SK-N-SH treated with all-trans-retinoic acid at 6 μM for 48 hours (cell line): ENCODE measurements around the gene CFAP157.

Source experiments
- BACH2 ChIP-seq: fragments of 250-450 bp; sonication (Bioruptor Pico); IDR thresholded peaks from 2 replicates; pipeline ENCODE4 v1.9.0; 2021; ENCODE audit warnings: mild to moderate bottlenecking, borderline replicate concordance
- CSDC2 ChIP-seq: fragments of 250-450 bp; sonication (Bioruptor Pico); IDR thresholded peaks from 2 replicates; pipeline ENCODE4 v1.5.0; 2020; ENCODE audit warnings: mild to moderate bottlenecking, moderate library complexity
- CSRNP3 ChIP-seq: fragments of 250-450 bp; sonication (Bioruptor Pico); IDR thresholded peaks from 2 replicates; pipeline ENCODE4 v1.5.1; 2021; ENCODE audit warnings: mild to moderate bottlenecking, moderate library complexity
- ESRRG ChIP-seq: fragments of 250-450 bp; sonication (Bioruptor Pico); IDR thresholded peaks from 2 replicates; pipeline ENCODE4 v1.6.1; 2021; ENCODE audit warnings: mild to moderate bottlenecking
- OSR1 ChIP-seq: fragments of 250-450 bp; sonication (Bioruptor Pico); IDR thresholded peaks from 2 replicates; pipeline ENCODE4 v1.8.0; 2022; ENCODE audit warnings: moderate library complexity, mild to moderate bottlenecking, inconsistent platforms
- PATZ1 ChIP-seq: fragments of 250-450 bp; sonication (Bioruptor Pico); IDR thresholded peaks from 2 replicates; pipeline ENCODE4 v1.8.0; 2020; ENCODE audit warnings: mild to moderate bottlenecking, moderate library complexity, borderline replicate concordance
- ZNF70 ChIP-seq: fragments of 450-650 bp; formaldehyde crosslinking; IDR thresholded peaks from 2 replicates; pipeline ENCODE4 v1.5.0; 2020; ENCODE audit warnings: mild to moderate bottlenecking, moderate library complexity
- TF ChIP-seq, protein P1 (sequence below): fragments of 250-450 bp; sonication (Bioruptor Pico); IDR thresholded peaks from 2 replicates; pipeline ENCODE4 v1.5.1; 2020; ENCODE audit warnings: low read depth, mild to moderate bottlenecking, moderate library complexity
- TF ChIP-seq, protein P2 (sequence below): fragments of 250-450 bp; sonication (Bioruptor Pico); IDR thresholded peaks from 2 replicates; pipeline ENCODE4 v1.8.0; 2021; ENCODE audit warnings: low read depth, mild to moderate bottlenecking, moderate library complexity, borderline replicate concordance

DNA sequence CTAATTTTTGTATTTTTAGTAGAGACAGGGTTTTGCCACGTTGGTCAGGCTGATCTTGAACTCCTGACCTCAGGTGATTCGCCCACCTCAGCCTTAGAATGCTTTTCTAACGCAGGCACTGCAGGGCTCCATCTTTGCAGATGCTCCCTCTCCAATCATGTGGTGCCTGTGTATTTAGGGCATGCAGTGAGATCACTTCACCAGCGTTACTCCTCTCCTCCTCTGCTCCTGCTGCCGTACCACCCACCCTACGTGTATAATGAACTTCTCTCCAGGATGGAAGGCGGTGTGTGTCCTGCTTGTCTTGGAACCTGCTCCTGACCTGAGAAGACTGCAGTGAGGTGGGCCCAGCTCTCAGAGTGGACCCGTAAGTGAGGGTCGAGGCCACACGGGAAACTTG, 13.6 kb upstream of the CFAP157 start:
- TF ChIP-seq BACH2 (CRISPR knock-in tag): no peak
- TF ChIP-seq ZNF70 (CRISPR knock-in tag): no peak
- TF ChIP-seq, protein P1, sequence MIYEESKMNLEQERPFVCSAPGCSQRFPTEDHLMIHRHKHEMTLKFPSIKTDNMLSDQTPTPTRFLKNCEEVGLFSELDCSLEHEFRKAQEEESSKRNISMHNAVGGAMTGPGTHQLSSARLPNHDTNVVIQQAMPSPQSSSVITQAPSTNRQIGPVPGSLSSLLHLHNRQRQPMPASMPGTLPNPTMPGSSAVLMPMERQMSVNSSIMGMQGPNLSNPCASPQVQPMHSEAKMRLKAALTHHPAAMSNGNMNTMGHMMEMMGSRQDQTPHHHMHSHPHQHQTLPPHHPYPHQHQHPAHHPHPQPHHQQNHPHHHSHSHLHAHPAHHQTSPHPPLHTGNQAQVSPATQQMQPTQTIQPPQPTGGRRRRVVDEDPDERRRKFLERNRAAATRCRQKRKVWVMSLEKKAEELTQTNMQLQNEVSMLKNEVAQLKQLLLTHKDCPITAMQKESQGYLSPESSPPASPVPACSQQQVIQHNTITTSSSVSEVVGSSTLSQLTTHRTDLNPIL (CRISPR knock-in tag): no peak
- no peak for TF ChIP-seq OSR1 (CRISPR knock-in tag)
- no peak for TF ChIP-seq ESRRG
- TF ChIP-seq CSRNP3 (CRISPR knock-in tag): no peak
- TF ChIP-seq CSDC2 (CRISPR knock-in tag): no peak
- TF ChIP-seq, protein P2, sequence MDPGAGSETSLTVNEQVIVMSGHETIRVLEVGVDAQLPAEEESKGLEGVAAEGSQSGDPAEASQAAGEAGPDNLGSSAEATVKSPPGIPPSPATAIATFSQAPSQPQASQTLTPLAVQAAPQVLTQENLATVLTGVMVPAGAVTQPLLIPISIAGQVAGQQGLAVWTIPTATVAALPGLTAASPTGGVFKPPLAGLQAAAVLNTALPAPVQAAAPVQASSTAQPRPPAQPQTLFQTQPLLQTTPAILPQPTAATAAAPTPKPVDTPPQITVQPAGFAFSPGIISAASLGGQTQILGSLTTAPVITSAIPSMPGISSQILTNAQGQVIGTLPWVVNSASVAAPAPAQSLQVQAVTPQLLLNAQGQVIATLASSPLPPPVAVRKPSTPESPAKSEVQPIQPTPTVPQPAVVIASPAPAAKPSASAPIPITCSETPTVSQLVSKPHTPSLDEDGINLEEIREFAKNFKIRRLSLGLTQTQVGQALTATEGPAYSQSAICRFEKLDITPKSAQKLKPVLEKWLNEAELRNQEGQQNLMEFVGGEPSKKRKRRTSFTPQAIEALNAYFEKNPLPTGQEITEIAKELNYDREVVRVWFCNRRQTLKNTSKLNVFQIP (CRISPR knock-in tag): no peak
- no peak for TF ChIP-seq PATZ1 (CRISPR knock-in tag)
